ENCODE results near the gene ELOVL6.

Gene ELOVL6

GRCh38 chr4:110019153-110019552 lies 179.3 kb downstream of the ELOVL6 start:
- no peak for DNase-seq

DNA sequence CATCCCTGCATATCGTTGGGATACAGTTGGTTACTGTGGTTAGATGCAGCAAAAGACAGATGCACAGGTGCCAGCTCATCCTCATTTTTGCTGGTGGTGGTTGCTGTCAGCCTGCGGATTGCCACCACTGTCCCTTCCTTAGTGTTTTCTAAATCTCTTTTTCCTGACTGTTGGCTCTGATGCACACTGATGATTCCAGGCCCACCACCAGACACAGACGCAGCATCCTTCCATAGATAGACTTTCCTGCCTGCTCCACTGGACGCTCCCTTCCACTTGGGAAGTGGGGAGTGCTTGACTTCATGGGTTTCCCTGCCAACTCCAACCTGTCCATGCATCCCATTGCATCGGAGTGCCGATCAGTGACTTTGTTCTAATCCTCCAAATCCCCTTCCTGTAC lies 184.2 kb downstream of the ELOVL6 start:
- DNase-seq, result no peak

DNA sequence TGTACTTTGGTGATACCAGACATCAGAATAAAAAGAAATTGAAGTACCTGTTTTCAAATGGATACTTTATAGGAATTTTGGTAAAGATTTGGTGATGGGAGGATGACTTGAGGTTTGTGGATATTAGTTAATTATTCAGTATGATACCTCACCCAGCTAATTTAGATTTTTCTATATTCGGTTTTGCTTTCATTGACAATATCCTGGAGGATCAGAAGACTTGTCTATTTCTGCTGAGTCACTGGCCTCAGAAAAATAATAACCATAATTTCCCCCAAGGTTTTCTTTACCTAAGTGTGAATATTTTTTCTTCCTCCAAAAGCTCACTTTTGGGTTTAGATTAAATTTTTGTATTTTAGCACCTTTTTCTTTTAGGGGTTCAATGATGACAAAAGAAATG lies 185.5 kb downstream of the ELOVL6 start:
- DNase-seq, result no peak

DNA sequence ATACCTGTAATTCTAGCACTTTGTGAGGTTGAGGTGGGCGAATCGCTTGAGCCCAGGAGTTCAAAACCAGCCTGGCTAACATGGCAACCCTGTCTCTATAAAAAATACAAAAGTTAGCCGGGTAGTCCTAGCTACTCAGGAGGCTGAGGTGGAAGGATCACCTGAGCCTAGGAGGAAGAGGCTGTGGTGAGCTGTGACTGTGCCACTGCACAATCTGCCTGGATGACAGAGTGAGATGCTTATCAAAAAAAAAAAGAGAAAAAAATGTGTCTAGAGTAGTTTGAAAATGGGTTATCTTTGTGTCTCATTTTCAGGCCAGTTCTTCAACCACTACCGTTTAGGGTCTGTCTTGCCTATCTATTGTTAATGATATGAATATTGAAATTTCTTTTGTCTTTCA lies 187.6 kb downstream of the ELOVL6 start:
- DNase-seq, result no peak

- DNase-seq, result no peak
These were observed 188.9 kb downstream of the ELOVL6 start for GRCh38 chr4:110009550-110009949.

DNA sequence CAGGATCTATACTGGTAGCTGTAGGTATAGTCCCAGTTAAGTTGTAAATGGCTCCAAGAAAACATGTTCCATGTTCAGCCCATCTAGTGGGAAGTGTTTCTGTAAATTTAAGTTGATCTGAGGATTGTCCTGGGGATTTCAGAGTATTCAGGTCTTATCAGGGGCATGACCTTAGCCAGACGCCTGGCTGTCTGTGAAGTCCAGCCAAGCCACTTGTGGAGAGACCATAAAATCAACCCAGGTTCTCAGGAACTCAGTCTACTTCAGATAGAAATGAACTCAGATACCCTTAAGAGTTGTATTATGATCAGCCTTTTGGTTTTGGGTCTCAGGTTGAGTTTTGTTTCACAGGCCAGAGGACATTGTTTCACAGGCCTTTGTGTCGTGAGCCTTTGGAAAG lies 189.9 kb downstream of the ELOVL6 start:
- no peak for DNase-seq

DNA sequence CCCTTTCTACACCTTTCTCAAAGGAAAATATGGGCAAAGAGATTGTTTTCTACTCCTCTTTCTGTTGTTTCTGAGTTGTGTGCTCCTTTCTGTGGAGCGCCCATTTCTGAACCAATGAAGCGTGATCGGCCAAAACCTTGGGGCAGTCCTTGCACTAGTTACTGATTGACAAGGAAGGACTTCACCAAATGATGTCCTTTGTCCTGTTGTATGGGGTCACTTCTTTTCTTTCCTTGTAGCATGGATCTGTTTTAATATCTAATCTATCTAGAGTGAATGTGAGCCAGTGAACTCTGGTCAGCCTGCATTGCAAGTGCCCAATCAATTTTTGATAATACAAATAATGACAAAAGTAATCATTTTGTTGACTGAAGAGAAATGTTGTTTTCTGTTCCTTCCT lies 191.2 kb downstream of the ELOVL6 start:
- no peak for DNase-seq

DNA sequence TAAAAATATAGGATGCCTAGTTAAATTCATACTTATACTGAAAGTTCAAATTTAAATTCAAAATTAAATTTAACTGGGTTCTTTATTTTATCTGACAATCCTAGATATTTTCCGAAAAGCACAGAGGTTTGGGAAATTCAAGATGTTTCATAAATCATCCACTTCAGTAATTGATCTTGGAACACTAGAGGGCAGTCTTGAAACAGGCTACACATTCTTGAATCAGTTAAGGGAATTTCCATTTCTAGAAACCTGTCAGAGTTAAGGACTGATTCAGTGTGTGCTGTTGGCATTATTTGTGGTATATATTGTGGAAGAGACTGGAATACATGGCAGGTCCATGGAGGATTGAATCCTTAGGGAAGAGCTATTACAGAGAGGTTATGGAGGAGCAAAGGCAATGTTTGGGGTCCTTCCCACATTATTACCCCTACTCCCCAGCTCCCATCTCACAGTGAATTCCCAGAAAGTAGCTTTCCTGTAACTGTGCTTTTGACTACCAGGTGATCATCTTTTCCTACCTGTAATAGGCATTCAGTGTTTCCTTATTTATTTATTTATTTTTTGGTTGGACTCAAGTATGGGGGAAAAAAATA lies 192.9 kb downstream of the ELOVL6 start:
- DNase-seq, result no peak

- no peak for DNase-seq
These were observed 193.9 kb downstream of the ELOVL6 start for GRCh38 chr4:110004556-110004955.

- no peak for DNase-seq
These were observed 194.8 kb downstream of the ELOVL6 start for GRCh38 chr4:110003401-110004187.

DNA sequence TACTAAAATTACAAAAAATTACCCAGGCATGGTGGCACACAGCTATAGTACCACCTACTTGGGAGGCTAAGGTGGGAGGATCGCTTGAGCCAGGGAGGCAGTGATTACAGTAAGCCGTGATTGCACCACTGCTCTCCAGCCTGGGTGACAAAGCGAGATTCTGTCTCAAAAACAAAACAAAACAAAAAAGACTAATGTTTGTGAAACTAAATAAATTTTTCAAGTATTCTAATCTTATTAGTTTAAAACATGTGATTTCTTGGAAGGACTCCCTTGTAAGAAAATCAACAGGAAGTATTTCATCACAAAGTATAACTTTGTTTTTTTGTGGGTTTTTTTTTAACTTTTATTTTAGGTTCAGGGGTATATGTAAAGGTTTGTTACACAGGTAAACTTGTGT lies 196.1 kb downstream of the ELOVL6 start:
- DNase-seq, result no peak

GRCh38 chr4:109999585-109999912 lies 198.9 kb downstream of the ELOVL6 start:
- no peak for DNase-seq

- no peak for DNase-seq
These were observed 199.4 kb downstream of the ELOVL6 start for GRCh38 chr4:109998867-109999584.

DNA sequence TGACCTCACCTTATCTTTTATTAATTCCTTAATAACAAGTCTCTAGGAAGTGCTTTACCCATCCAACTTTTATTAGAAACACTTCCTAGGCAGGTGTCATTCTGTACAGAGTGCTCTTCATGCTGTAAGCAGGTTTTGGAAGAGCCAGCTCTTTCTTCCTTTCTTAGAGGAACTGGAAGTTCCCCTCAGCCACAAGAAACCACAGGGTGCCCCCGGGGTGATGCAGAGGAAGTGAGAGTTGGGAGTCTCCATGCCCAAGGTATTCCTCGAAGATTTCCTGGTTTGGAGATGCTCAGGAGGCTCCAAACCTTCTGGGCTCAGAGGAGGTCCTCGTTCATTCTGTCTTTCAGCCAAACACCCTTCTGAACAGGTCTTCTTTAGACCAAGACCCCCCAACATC lies 201.9 kb downstream of the ELOVL6 start:
- DNase-seq, result no peak
